IPS DF 4.7 (cell line): ENCODE data around the gene CRIP2.

Experiments
- DNase-seq: peaks from one replicate; pipeline ENCODE4 v3.0.0-alpha.2; 2013; ENCODE audit warnings: low spot score; ENCODE audit errors: extremely low read depth

Gene CRIP2

DNA sequence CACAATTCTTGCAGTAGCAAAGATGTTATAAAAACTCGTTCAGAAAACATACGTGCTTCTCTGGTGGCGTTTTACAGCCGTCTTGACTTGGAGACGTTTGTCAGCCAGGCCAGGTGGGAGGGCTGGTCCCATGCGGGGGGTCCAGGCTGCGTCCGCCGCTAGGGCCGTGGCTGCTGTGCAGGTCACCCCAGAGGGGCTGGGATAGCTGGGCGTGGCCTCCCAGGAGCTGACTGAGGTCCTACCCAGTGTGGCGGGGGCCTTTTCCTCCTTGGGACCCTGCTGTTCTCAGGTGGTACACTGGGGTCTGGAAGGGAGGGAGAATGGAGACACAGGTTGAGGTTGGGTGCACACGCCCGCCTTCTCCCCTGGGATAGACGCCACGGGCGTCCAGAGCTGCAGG lies 29.8 kb upstream of the CRIP2 start:
- DNase-seq, result no peak

DNA sequence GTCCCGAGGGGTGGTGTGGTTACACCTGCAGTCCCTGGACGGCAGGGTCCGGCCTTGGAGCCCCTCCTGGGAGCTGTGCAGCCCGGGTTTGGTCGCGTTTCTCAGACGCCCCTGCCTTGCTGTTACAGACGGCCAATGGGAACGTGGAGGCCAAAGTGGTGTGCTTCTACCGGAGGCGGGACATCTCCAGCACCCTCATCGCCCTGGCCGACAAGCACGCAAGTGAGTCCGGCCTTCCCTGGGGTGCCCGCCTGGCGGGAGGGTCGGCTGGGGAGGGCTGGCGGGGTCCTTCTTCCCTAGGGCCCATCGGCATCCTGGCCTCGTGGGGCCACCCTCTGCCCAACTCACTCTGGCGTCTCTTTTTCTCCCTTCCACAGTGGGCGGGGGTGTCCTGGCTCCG lies 29.3 kb upstream of the CRIP2 start:
- no peak for DNase-seq

DNA sequence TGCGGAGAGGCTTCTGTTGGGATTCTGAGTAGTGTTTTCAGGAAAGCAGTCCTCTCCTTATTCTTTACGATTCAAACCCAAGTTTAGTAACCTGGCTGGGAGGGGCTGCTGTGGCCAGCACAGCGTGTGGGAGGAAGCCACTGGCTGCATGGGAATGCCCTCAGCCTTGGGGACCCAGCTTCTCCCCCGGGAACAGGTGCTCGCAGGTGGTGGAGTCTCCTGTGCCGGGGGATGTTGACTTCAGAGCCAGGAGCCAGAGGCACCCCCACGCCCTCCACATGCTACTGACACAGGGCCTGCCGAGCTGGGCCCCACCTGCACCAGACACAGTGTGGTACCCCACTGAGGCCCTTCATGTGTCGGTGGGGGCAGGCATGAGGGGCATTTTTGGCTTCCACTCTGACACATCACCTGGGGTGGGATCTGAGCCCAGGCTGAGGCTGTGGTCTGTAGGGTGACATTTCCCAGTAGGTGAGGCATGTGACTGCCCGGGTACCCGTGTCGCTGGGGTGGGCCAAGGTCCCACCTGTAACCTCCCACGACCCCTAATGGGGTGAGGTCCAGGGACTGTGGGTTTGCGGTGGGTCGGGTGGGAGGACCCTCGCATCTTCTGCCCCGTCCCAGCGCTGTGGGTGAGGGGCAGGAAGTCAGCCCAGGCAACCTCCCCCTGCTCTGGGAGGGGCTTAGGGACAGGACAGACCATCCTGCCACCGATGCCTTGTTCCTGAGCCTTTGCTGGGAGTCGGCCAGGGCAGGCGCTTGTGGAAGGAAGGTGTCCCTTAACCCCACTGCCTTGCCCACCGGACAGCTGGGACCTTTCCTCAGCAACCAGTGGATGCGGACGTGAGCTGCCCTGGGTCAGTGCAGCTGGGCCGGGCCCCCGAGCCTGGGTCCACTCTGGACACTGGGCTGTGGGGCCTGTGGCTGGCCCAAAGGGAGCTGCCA lies 28.4 kb upstream of the CRIP2 start:
- DNase-seq, result no peak

DNA sequence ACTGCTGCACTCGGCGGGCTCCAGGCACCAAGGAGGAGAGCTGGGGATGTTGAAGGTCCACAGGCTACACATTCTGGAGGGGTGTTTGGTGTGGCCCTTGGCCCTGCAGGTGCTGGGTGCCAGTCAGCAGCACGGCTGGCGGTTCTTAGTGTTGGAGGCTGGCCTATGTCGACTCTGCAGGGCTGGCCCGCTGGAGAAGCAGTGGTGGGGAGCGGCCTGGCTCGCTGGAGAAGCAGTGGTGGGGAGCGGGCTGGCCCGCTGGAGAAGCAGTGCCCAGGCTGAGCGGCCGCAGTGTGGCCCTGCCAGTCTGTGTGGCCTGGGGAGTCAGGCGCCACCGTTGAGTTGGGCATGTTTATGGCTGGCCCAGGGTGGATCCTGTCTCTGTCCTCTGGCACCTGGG lies 27.6 kb upstream of the CRIP2 start:
- no peak for DNase-seq

DNA sequence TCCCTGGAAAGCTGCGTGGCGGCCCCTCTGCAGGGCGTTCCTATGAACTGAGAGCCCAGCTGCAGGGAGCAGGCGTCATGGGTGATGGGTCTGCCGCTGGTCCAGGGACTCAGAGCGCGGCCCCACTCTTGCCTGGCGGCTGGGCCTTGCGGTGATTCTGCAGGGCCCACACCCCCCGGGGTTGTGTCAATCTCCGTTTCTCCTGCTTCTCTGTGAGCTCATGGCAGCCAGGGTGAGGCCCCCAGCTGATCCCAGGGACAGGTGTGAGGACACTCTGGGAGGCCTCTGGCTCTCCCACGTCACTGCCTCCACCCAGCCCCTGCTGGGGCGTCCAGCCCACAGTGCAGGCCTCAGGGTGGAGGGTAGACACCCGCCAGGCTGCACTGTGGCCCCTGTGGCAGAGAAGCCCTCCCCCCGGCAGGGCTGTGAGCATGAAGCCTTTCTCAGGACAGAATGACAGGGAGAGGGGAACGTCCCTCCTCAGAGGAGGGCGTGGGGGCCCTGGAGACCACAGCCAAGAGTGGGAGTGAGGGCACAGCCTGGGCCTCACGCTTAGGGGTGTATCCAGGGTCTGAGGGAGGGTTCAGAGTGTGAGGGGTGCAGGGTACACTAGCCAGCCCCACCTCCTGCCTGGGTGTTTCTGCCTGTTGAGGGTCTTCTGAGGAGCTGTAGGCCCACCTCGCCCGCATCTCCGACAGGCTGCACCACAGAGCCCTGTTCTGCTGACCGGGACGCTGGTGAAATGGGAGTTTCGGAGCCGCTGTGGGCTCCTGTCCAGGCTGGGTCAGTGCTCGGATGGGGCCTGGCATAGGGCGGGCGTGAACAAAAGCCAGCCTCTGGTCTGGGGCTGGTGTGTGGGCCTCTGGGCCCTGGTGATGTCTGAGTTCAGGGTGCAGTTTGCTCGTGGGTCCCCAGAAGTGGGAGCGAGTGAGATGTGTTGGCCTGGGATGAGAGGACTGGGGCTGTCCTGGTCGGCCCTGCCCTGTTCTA lies 26.7 kb upstream of the CRIP2 start:
- DNase-seq, result no peak

DNA sequence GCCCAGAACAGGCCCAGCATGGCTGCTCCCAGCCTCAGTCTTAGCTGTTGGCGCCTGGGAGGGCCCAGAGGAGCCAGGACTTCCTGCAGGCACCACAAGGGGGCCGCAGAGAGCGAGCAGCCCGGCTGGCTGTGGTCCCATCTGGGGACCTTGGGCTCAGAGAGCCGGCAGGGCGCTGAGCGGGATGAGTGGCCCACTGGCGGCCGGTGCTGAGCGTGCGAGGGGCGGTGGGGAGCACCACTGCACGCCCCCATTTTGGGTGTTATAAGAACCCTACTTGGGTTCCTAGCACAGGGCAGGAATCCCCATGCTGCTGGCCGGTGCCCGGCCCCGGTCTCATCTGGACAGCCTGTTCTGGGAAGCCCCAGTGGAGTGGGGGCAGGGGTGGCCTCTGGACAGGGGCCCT lies 25.9 kb upstream of the CRIP2 start:
- peak; percentile 30 for DNase-seq

DNA sequence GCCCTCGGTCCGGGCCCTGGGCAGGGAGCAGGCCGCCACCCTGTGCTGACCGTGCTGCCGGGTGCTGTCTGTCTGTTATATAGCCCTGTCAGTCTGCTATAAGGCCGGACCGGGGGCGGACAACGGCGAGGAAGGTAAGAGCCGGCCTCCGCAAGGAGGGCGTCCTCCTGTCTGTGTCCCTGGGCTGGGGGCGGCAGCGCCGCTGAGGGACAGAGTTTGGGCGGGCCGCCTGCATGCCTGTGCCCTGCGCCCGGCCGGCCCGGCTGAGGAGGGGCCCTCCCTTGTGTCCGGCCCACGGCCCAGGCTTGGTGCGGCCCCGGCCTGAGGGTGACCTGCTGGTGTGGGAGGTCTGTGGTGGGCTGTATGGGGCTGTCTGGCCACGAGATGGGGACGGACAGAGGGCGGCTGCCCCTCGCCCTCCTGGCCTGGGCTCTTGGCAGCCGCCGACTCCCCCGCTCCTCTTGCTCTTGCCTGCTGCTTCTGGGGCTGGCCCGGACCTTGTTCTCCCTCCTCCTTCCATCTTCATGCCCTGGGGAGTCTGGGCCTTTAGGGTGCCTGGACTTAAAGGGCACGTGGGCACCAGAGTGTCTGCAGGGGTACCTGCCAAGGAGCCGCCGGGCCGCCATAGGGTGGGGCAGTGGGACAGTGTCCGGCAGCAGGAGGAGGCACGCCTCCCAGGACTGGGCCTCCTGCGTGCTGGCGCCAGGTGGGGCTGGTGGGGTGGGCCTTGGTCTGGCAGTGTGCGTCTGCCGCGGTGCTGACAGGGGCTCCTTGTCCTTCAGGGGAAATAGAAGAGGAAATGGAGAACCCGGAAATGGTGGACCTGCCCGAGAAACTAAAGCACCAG lies 25.1 kb upstream of the CRIP2 start:
- DNase-seq, result no peak

DNA sequence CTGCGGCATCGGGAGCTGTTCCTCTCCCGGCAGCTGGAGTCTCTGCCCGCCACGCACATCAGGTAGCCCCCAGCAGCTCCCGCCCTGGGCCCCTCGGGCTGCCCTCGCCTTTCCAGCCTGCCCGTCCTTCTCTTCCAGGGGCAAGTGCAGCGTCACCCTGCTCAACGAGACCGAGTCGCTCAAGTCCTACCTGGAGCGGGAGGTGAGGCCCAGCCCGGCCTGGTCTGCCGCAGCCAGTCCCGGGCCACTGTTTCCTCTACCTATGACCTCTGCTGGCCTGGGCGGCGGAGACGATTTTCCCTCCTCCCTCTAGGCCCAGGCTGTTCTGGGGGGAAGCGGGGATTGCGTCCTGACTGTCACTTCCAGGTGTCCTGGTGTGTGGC lies 24.5 kb upstream of the CRIP2 start:
- no peak for DNase-seq

DNA sequence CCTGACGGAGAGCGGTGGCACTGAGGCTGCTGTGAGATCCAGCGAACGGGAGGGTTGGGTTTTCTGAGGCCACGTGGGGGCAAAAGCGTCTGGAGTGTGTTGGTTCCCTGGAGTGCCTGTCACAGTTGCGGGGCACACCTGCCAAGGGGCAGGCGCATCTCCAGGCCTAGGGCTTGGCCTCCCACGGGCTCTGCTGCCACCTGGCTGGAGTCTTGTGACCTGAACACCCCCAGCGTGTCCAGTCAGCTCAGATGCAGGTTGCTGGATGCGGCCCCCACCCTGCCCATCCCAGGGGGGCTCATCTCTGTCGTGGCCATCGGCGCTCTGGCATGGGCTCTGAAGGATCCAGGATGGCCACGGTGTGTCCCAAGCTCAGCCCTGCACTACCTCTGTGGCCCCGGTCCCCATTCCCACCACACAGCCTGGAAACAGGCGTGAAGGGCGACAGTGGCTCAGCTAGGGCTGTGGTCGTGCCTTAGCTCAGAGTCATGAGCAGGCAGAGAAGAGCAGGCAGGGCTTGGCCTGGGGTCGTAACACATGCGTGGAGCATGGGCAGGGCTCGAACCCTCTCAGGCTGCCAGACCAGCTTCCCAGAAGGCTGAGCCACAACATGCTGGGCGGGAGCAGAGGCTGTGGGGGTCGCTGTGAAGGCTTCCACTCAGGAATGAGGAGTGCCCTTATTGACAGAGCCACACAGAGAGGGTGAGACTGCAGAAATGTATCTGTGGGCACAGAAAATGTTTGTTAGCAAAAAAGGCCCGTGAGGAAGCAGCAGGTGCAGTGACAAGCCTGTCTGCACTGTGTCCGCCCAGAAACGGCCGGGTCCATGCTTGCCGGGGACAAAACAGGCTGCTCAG lies 23.5 kb upstream of the CRIP2 start:
- DNase-seq, result no peak

DNA sequence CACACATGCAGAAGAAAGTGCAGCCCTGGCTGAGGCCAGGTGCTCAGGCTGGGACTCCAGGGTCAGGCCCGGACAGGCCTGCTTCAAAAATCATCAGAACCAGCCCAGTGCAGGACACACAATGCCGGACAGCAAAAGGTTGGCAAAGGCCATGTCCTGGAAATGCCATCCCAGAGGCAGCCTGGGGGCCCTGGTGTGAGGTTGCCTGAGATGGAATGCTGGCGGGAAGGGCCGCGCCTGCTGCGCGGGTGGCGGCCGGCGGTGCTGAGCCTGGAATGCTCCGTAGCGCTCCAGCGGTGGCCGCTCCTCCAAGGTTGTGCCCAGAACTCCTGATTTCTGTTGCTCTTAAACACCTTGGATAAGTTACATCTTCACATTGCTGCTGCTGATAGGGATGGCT lies 21.7 kb upstream of the CRIP2 start:
- no peak for DNase-seq

DNA sequence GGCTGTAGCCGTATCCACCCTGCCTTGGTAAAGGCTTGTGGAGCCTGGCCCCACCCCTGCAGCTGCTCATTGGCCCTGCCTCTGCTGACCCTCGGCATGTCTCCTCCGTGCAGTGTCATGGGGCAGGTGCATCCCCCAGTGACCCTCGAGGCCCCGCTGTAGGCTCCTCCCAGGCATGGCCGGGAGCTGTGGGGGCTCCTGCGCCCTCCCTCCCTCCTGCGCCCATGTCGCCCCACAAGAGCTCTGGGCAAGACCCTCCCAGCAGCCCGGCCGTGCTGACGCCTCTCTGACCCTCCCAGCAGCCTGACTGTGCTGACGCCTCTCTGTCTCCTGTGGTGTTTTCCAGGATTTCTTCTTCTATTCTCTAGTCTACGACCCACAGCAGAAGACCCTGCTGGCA lies 20.8 kb upstream of the CRIP2 start:
- no peak for DNase-seq

DNA sequence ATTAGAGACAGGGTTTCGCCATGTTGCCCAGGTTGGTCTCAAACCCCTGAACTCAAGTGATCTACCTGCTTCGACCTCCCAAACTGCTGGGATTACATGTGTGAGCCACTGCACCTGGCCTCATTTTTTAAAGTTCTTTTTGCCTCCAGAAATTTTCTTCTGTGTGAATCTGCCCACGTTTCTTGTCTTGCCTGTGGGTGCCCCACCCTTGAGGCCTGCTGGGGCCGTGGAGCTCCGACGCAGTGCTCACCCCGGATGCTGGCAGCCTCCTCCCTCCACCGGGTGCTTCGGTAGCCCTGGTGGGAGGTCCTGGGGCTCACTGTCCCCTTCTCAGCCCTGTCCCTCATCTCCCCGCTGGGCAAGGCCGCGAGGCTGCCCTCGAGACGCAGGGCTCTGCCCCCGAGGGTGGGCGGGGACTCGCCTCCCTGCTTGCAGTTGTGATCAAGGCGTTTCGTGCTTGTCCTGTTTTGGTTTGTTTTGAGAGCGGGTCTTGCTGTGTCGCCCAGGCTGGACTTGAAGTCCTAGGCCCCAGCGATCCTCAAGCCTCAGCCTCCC lies 19.5 kb upstream of the CRIP2 start:
- no peak for DNase-seq

DNA sequence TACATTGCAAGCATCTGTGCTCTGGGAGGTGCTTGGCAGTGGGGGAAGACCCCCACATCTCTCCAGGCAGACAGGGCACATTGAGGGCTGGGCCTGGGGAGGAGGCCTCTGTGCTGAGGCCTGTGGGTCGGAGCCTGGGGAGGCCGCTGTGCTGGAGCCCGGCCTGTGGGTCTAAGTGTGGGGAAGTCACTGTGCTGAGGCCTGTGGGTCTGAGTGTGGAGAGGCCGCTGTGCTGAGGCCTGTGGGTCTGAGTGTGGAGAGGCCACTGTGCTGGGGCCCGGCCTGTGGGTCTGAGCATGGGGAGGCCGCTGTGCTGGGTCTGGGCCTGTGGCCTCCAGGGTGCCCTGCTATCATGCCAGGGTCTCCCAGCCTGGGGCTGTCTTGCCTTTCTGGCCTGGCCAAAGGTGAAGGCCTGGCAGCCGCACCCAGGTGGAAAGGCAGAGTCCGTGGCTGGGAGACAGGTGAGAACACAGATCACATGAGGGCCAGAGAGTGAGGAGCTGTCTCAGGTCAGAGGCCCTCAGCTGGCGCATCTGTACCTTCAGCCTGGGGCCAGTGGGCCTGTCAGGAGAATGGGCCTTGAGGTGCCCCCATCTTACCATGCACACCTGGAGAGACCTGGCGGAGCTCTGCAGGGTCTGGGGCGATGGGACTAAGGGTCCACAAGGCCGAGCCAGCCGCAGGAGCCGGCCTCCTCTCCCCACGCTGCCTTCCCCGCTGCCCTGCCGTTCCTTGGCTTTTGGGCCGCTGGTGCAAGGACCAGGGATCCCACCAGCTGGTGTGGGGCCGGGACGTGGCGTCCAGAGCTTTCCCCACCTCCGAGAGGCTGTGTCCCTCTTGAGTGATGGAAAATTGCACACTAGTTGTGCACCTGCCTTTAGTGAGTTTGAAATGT lies 18.6 kb upstream of the CRIP2 start:
- DNase-seq, result no peak

DNA sequence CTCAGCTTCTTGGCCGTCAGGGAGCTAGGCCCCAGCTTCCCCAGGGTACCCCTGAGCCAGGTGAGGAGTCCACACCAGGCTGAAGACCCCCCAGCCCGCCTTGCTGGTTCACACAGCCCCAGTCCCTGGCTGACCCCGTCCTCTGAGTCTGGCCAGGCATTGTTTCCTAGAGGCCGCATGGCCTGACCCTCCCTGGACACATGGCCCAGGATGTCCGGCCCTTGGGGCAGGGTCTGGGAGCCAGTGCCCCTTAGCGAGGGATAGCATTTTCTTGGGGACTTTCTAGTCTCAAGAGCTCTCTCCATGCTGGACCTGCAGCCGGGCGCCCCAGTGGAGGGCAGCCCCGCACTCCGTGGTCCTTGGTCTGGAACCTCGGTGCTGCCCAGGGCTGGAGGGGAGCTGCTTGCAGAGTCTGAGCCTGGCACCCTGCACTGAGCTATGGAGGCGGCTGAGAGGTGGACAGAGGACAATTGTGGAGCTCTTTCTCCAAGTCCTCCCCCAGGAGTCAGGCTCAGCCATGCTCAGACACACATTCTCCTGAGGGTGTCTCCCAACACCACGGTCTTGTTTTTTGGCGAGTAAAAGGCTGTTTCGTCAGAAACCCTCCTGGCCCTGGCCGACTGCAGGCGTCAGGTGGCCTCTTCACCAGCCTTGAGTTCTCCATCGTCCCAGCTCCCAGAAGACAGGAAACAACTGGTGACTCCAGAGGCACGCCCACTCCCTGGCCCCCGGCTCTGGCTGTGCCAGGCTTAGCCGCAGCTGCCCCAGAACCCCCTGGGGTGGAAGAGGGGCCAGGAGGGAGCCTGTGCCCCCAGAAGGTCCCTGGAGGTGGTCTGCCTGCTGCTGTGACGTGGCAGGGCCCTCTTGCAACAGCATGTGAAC lies 17.6 kb upstream of the CRIP2 start:
- DNase-seq, result no peak

DNA sequence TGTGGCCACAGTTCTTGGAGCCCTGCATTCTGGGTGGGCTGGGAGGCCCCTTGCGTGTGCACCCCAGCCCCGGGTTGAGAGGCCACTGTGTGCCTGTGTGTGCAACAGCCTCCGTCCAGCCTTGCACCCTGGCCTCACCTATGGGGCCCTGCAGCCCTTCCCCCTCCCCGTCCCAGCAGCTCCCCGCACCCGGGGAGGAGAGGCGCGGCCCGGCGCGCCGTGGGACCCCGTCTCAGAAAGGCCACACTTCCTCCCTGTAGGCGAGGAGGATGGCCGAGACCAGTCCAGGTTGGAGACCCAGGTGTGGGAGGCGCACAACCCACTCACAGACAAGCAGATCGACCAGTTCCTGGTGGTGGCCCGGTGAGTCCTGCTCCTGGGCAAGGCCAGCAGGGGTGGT lies 16.6 kb upstream of the CRIP2 start:
- DNase-seq, result no peak

DNA sequence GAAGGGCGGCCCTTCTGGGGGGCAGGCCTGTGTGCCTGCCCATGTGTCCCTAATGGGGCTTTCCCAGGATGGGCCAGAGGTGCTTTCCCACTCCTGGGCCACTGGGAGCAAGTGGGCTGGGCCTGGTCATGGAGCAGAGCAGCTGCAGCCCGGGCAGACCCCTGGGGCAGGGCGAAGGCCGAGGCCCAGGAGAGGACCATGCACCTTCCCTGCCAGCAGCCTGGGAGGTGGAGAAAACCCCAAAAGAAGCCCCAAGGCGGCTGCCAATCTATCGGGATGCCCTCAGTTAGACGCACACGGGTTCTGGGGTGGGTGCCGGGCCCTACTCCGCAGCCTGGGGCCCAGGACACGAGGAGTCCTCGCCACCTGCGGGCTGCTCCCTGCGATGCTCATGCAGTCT lies 16.1 kb upstream of the CRIP2 start:
- no peak for DNase-seq

DNA sequence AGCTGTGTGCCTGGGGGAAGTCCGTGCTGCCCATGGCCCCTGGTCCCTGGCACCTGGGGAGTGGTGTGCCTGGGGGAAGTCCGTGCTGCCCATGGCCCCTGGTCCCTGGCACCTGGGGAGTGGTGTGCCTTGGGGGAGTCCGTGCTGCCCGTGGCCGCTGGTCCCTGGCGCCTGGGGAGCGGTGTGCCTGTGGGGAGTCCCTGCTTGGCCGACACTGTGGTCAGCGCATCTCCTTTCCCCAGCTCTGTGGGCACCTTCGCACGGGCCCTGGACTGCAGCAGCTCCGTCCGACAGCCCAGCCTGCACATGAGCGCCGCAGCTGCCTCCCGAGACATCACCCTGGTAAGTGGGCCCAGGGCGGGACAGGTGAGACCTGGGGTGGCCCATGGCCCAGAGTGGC lies 14.5 kb upstream of the CRIP2 start:
- DNase-seq, result no peak

DNA sequence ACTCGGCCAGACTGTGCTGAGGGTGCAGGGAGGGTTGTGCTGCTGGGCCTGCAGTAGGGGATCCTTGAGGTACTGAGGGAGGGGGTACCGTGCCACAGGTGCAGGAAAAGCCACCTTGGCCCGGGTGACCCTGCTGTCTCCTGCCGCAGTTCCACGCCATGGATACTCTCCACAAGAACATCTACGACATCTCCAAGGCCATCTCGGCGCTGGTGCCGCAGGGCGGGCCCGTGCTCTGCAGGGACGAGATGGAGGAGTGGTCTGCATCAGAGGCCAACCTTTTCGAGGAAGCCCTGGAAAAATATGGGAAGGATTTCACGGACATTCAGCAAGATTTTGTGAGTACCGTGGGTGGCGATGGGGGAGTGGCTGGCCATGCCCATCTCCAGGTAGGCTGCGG lies 14.0 kb upstream of the CRIP2 start:
- DNase-seq, result no peak
